Fibroblast of villous mesenchyme (primary cell): ENCODE data around the gene HOMER2. TPM values are rescaled to one million over a fixed set of nuclear protein-coding genes. Genes with fewer than 3 reads are reported as not detected.

Source experiments
- DNase-seq: peaks from one replicate; pipeline ENCODE4 v3.0.0-alpha.2; 2010; ENCODE audit warnings: low read depth
- H3K4me3 ChIP-seq: 2 replicates; pipeline ENCODE4 v1.5.1; 2011; ENCODE audit warnings: low read depth, mild to moderate bottlenecking, low read length
- total RNA-seq: library from RNA; depleted of rRNA; stranded (reverse); fragments of >200 nt; gene quantifications from 2 replicates; pipeline ENCODE4 v1.2.3, GENCODE V29; 2012
- TF ChIP-seq, protein P1 (sequence below): IDR thresholded peaks from 2 replicates; pipeline ENCODE4 v1.5.1; 2012; ENCODE audit warnings: low read depth, mild to moderate bottlenecking, low read length; ENCODE audit not compliant: insufficient read depth

HOMER2 gene
- total RNA-seq, 1 donor: 1.3 TPM

DNA sequence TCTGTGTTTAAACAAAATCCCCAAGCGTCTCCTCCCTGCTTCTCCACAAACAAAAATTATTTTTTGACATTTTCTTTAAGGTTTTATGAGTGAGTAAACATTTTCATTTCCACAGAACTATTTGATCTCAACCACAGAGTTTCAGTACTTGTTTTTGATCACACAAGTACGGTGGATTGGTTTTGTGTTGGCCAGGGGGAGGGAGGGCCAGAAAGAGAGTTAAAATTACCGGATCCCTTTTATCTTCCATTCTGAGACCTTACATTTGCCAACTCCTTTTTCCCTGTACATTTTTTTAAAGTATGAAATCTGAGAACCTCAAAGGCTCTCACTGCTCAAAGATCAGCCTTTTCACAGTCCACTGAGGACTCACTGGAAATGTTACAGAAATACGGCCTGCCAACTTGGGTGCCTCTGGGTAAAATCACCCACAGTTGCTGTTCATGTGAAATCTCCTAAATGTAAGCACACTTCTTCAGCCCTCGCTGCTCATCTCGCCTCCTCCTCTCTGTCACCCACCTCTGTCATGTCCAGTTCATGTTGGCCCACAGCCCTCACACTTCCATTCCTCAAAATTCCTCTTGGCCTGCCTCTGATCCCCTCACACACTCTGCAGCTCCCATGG, 1.7 kb downstream of the HOMER2 start:
- H3K4me3 ChIP-seq: no peak overlapping the region
- DNase-seq: no peak
- TF ChIP-seq, protein P1, sequence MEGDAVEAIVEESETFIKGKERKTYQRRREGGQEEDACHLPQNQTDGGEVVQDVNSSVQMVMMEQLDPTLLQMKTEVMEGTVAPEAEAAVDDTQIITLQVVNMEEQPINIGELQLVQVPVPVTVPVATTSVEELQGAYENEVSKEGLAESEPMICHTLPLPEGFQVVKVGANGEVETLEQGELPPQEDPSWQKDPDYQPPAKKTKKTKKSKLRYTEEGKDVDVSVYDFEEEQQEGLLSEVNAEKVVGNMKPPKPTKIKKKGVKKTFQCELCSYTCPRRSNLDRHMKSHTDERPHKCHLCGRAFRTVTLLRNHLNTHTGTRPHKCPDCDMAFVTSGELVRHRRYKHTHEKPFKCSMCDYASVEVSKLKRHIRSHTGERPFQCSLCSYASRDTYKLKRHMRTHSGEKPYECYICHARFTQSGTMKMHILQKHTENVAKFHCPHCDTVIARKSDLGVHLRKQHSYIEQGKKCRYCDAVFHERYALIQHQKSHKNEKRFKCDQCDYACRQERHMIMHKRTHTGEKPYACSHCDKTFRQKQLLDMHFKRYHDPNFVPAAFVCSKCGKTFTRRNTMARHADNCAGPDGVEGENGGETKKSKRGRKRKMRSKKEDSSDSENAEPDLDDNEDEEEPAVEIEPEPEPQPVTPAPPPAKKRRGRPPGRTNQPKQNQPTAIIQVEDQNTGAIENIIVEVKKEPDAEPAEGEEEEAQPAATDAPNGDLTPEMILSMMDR: no peak

DNA sequence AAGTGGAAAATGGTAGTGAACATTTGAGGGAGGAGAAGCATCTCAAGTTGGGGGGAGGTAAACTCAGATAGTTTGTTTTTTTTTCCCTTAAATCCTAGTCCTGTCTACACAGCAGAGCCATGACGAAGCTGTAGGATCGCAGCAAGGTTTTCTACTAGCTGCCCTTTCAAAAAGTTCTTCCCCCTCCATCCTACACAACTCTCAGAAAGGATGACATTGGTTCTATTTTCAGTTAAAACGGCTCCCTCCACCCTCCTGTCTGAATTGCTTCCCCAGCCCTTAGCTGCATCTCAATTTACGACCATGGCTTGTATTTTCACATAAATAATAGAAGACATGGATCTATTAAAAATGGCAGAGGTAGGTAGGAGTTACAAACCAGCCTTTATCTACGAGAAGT, 2.2 kb downstream of the HOMER2 start:
- H3K4me3 ChIP-seq: no peak overlapping the region
- DNase-seq: no peak
- TF ChIP-seq, protein P1: no peak

DNA sequence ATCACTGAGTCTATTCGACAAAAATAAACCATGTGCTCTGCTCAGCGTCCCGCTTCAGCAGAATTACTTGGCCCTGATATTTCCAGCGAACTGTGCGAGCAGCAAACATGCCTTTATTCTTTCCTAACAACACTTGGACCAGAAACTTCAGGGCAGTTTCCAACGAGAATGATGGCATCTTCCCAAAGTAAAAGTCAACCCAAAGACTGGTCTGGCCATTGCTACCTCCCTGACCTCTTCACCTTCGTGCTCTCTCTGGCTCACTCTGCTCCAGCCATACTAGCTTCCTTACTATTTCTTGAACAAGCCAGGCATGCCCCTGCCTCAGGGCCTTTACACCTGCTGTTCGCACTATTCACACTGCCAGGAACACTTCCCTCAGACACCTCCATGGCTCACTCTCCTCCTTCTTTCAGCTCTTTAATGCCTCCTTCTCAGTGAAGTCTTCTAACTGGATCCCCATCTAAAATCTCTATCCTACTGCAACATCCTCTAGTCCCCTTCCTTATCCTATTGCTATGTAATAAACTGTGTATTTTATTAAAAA, 6.3 kb downstream of the HOMER2 start:
- TF ChIP-seq, protein P1: no peak
- H3K4me3 ChIP-seq: no peak overlapping the region
- no peak for DNase-seq

DNA sequence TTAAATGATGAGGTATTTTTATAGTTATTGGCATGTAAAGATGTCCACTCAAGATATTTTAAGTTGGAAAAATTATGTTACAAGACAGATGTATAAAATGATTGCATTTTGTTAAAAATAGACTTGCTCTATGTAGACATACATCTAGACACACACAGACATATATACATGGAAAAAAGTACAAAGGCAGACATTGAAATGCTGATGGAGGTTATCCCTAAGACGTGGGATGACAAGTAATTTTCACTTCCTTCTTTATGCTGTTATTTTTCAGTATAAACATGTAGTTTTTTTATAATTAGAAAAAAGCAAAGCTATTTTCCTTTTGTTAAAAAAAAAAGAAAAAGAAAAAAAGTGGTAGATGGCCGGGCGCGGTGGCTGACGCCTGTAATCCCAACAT, 7.2 kb downstream of the HOMER2 start:
- no peak for DNase-seq
- TF ChIP-seq, protein P1: no peak

DNA sequence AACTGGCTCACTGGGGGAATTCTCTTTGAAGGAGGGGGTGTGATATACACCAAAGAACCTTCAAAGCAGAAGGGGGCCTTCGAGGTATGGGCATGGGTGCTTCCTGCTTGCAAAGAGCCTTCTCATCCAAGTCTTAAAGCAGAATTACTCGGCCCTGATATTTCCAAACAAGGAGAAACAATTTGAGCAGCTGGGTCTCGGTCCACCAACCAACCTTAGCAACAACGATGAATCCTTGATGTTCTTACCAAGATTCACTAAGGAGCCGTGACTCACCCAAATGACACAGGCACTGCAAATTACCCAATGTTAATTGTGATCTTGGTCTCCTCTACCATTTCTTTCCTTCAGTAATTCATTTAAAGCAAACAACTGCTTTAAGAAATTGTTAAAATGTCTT, 7.7 kb downstream of the HOMER2 start:
- no peak for DNase-seq

More for the DNA sequence above, 7.2 kb downstream of the HOMER2 start:
- no peak overlapping the region for H3K4me3 ChIP-seq

DNA sequence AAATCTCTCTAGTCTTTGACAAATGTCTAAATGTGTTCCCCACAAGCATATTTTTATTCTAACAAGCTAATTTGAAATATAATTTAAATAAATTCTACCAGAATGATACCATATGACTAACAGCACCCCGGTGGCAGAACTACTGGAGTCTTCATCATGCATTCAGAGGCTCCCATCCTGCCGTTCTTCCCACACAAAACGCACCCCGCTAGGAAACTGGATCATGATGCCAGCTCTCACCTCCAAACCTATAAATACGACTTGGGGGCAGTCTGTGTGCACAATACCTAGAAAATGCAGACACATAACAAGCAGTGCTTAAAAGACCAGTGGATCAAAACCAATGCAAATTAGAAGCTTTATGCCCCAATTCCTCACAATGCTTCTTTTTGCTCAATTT, 8.5 kb downstream of the HOMER2 start:
- no peak overlapping the region for H3K4me3 ChIP-seq
- no peak for DNase-seq
- TF ChIP-seq, protein P1: no peak

More for the DNA sequence above, 7.7 kb downstream of the HOMER2 start:
- H3K4me3 ChIP-seq: no peak overlapping the region
- TF ChIP-seq, protein P1: no peak

DNA sequence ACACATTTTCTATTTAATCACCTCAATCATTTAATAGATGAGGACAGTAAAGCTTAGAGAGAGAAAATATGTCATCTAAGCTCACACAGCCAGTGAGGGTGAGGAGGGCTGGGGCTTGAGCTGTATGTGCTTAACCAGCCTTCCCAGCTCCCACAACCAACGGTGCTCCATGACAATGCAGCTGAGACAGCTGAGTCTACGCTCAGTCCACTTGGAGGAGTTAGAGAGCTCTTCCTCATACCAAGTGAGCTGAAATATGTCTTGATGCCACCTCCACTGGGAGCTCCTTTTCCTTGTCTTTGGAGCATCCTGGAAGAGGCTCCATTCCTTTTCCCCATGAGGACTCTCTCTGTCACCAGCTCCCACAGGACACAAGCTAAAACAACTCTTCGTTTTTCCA, 9.3 kb downstream of the HOMER2 start:
- H3K4me3 ChIP-seq: no peak overlapping the region
- no peak for DNase-seq
- TF ChIP-seq, protein P1: no peak
